GM12801 (cell line): ENCODE results near the gene RSRP1.

Experiments used
- TF ChIP-seq, protein P1 (sequence below): IDR thresholded peaks from one replicate; pipeline ENCODE4 v1.5.1; 2011; ENCODE audit warnings: control low read depth; ENCODE audit not compliant: insufficient read length; ENCODE audit errors: extremely low read depth

The RSRP1 gene

DNA sequence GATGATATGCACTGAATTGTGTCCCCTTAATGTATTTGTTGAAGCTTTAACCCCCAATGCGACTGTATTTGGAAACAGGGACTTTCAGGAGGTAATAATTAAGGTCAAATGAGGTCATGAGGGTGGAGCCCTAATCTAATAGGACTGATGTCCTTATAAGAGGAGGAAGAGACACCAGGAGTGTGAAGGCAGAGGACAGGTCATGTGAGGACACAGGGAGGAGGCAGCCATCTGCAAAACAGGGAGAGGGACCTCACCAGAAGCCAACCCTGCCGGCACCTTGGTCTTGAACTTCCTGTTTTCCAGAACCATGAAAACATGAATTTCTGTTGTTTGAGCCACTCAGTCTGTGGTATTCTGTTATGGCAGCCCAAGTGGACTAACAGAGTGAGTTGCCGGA is 30.2 kb downstream of the RSRP1 start:
- TF ChIP-seq, protein P1, sequence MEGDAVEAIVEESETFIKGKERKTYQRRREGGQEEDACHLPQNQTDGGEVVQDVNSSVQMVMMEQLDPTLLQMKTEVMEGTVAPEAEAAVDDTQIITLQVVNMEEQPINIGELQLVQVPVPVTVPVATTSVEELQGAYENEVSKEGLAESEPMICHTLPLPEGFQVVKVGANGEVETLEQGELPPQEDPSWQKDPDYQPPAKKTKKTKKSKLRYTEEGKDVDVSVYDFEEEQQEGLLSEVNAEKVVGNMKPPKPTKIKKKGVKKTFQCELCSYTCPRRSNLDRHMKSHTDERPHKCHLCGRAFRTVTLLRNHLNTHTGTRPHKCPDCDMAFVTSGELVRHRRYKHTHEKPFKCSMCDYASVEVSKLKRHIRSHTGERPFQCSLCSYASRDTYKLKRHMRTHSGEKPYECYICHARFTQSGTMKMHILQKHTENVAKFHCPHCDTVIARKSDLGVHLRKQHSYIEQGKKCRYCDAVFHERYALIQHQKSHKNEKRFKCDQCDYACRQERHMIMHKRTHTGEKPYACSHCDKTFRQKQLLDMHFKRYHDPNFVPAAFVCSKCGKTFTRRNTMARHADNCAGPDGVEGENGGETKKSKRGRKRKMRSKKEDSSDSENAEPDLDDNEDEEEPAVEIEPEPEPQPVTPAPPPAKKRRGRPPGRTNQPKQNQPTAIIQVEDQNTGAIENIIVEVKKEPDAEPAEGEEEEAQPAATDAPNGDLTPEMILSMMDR: no peak

DNA sequence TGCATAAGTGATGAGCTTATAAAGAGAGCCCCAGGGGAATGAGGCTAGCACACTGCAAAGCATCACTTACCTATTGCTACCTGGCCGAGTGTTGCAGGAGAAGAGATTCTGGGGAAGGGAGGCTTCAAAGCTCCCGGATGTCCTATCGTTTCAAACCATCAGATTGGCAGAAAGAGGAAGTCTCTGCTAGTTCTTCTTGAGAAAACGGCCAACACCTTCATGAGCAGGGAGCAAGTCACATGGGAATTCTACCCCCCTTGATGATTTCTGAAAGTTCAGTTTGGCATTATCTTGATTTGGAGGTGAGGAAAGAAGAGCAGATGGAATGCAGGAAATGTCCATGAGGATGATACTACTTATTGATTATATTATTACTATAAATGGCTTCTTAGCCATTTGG is 31.1 kb downstream of the RSRP1 start:
- TF ChIP-seq, protein P1: no peak

DNA sequence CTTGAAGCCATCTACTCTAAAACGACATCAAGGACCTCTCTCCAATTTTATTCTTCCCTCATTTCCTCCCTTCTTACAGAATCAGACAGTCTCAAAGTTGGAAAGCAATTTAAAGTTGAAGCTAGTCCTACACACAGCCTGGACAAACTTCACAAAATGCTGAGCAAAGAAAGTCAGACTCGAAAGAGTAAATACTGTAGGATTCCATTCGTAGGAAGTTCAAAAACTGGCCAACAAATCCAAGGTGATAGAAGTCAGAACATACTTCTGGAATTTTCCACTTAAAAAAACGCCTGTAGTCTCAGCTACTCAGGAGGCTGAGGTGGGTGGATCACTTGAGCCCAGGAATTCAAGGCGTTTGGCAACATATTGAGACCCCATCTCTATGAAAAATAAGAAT is 34.5 kb downstream of the RSRP1 start:
- TF ChIP-seq, protein P1: no peak

DNA sequence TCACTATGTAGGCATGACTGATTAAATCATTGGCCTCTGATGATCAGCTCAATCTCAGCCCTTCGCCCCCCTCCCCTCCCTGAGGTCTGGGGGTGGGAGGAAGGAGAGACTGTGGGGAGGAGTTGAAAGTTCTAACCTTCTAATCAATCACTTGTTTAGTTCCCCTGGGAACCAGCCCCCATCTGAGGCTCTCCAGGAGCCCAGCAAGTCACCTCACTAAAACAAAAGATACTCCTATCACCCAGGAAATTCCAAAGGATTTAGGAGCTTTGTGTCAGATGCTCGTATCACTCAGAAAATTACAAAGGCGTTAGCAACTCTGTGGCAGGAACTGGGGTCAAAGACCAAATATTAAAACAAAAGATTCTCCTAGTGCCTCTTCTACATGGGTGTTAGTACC is 36.5 kb downstream of the RSRP1 start:
- TF ChIP-seq, protein P1: no peak

DNA sequence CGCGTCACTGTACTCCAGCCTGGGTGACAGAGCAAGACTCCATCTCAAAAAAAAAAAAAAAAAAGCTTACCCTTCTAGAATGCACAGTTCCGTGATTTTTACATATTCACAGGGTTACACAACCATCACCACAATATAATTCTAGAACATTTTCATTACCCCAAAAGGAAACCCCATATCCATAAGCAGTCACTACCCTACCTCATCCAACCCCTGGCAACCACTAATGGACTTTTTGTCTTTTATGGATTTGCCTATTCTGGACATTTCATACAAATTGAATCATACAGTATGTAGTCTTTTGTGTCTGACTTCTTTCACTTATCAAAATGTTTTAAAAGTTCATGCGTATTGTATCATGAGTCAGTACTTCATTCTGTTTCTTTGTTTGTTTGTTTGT is 37.7 kb downstream of the RSRP1 start:
- TF ChIP-seq, protein P1: no peak

DNA sequence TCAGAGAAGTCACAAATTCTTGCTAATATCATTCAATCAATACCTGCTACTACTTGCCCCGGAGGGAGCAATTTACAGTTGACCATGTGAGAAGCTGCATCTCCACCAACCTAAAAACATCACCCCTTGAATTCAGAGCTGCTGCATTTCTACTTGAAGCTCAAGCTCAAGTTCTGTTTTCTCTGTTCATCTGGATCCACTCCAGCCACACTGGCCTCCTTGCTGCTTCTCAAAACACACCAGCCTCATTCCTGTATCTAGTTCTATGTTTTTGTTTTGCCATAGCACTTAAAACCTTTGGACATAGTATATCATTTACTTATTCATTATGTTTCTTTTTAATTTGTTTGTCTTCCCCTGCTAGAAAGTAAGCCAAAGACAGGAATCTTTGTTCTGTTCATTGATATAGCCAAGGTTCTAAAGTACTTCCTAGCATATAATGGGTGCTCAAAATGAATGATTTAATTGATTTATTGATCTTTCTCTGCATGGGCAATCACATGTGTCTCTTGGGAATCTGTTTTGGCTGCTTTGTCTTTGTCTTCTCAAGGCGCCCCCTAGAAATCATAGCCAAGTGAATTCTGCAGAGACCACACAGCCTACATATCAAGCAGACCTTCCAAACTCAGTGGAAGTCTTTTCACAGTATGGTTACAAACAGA is 38.6 kb downstream of the RSRP1 start:
- TF ChIP-seq, protein P1: no peak

DNA sequence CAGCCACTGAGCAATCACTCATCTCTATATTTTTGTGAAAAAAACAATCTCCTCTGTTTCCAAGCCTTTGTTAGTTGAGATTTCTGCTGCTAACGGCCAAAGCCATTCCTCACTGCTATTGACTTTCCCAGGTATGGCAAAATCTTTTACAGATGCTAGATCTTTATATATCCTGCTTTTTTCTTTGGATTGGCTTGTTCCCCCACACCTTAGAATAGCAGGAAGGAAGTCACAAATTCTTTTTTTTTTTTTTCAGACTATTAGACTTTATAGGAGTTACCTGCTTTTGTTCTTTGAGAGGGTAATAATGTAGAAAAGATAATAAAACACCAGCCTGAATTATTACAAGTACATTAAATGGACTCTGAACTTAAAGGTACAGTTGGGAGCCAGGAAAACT is 39.2 kb downstream of the RSRP1 start:
- TF ChIP-seq, protein P1: no peak
